ENCODE data around the gene TFPT. TPM values are rescaled to one million over a fixed set of nuclear protein-coding genes. Genes with fewer than 3 reads are reported as not detected.
A peak's percentile ranks its signal among the peaks of the same experiment; 100 is the strongest.
"Not testable (repeated sequence)": the region's sequence is repeated elsewhere in the genome, so short reads cannot be mapped to it uniquely, and the experiment has no call there.

The TFPT gene
- total RNA-seq, 2 donors from 2014 or later: 15.9 to 17.2 TPM

GRCh38 chr19:54100561-54100960, 14.9 kb downstream of the TFPT start, which contains the start of gene OSCAR:
Gene OSCAR, minus strand, starts transcription at chr19:54100803. Its CDS starts 11 bp downstream, at chr19:54100792.
- H3K9me3 ChIP-seq: no peaks in the 10 kb centered on the region
- H3K4me3 ChIP-seq: no peak within 1 kb of the TSS
- H3K36me3 ChIP-seq: no peaks in the 10 kb centered on the region
- no peak within 1 kb of the TSS for H3K9ac ChIP-seq (ENCODE audit: low read depth in 2 of 2, low read length in 2 of 2)
- H3K27ac ChIP-seq: no peak within 1 kb of the TSS
- no peaks in the 10 kb centered on the region for H3K4me1 ChIP-seq
- H3K27me3 ChIP-seq: no peaks in the 10 kb centered on the region
- intact Hi-C loops (cut with DNase I): no loop called here
- DNase-seq: no peak
- TF ChIP-seq CTCF (IDR thresholded peaks at IDR 0.05): no peak

GRCh38 chr19:54099903-54100255, 15.6 kb downstream of the TFPT start:
- H3K4me3 ChIP-seq; intact Hi-C loops (cut with DNase I); H3K9me3 ChIP-seq; DNase-seq; H3K36me3 ChIP-seq; H3K27me3 ChIP-seq; H3K27ac ChIP-seq; H3K4me1 ChIP-seq; H3K9ac ChIP-seq (ENCODE audit: low read depth in 2 of 2, low read length in 2 of 2): not testable (repeated sequence)

GRCh38 chr19:54099190-54099902, 16.1 kb downstream of the TFPT start:
- DNase-seq: no peak
- Histone ChIP-seq H3K9me3 (no peaks in the 10 kb centered on the region), H3K9ac (ENCODE audit: low read depth in 2 of 2, low read length in 2 of 2) (no peak overlapping the region), H3K4me1 (no peaks in the 10 kb centered on the region), H3K27ac (no peak overlapping the region), H3K27me3 (no peaks in the 10 kb centered on the region), H3K36me3 (no peaks in the 10 kb centered on the region), H3K4me3 (no peak overlapping the region)
- no peak for TF ChIP-seq CTCF (IDR thresholded peaks at IDR 0.05)
- intact Hi-C loops (cut with DNase I): no loop called here

GRCh38 chr19:54096617-54097106, 18.8 kb downstream of the TFPT start:
- intact Hi-C loops (cut with DNase I): no loop called here
- Histone ChIP-seq H3K36me3 (no peaks in the 10 kb centered on the region), H3K27me3 (no peaks in the 10 kb centered on the region), H3K9ac (ENCODE audit: low read depth in 2 of 2, low read length in 2 of 2) (peak overlapping the region; percentile 35 to 57), H3K4me1 (no peaks in the 10 kb centered on the region), H3K9me3 (no peaks in the 10 kb centered on the region), H3K27ac (peak overlapping the region; percentile 8), H3K4me3 (peak overlapping the region; percentile 10)
- TF ChIP-seq CTCF (IDR thresholded peaks at IDR 0.05): no peak
- no peak for DNase-seq

- Histone ChIP-seq H3K4me3 (peak overlapping the region; percentile 35), H3K9ac (ENCODE audit: low read depth in 2 of 2, low read length in 2 of 2) (peak overlapping the region in 1 of 2 donors; percentile 60)
- H3K9me3 ChIP-seq; H3K27ac ChIP-seq; H3K4me1 ChIP-seq; H3K36me3 ChIP-seq; intact Hi-C loops (cut with DNase I); H3K27me3 ChIP-seq: not testable (repeated sequence)
- peak; percentile 32 for DNase-seq
Measured at GRCh38 chr19:54095859-54096616, 19.4 kb downstream of the TFPT start.

- peak overlapping the region; percentile 35 for H3K4me3 ChIP-seq
- no peak for DNase-seq
- H3K27ac ChIP-seq: no peak overlapping the region
- no peaks in the 10 kb centered on the region for H3K9me3 ChIP-seq
- intact Hi-C loops (cut with DNase I): no loop called here
- H3K4me1 ChIP-seq: no peaks in the 10 kb centered on the region
- no peaks in the 10 kb centered on the region for H3K27me3 ChIP-seq
- no peaks in the 10 kb centered on the region for H3K36me3 ChIP-seq
- peak overlapping the region in 1 of 2 donors; percentile 60 for H3K9ac ChIP-seq (ENCODE audit: low read depth in 2 of 2, low read length in 2 of 2)
- no peak for TF ChIP-seq CTCF (IDR thresholded peaks at IDR 0.05)
Measured at GRCh38 chr19:54095136-54095858, 20.2 kb downstream of the TFPT start.
